Cardiac fibroblast (primary cell): ENCODE measurements around the gene ZNF331.

Experiments used
- DNase-seq, 2 donors: peaks; one replicate each; pipeline versions ENCODE4 v3.0.0 to v3.0.0-alpha.2; 2010; ENCODE audit warnings: low read depth in 2 of 2
- H3K4me3 ChIP-seq, 2 donors: replicated peaks in 1 of 2; 1 replicate in 1 of 2; 2 replicates in 1 of 2; pipeline ENCODE4 v1.5.1; 2011; ENCODE audit warnings: low read depth in 2 of 2, low read length in 2 of 2, mild to moderate bottlenecking in 2 of 2, moderate library complexity in 1 of 2
- CTCF ChIP-seq: IDR thresholded peaks from one replicate; pipeline ENCODE4 v1.5.1; 2011; ENCODE audit warnings: low read depth, mild to moderate bottlenecking, low read length, inconsistent platforms

Gene ZNF331

GRCh38 chr19:53538378-53539109, 599 bp downstream of the ZNF331 start:
- DNase-seq = no peak
- peak overlapping the region; percentile 76 to 78 for H3K4me3 ChIP-seq
- TF ChIP-seq CTCF = no peak

- TF ChIP-seq CTCF = no peak
- H3K4me3 ChIP-seq = no peak overlapping the region
- DNase-seq = no peak
Measured at GRCh38 chr19:53540091-53540490, 2.1 kb downstream of the ZNF331 start.

GRCh38 chr19:53541971-53542370, 4.0 kb downstream of the ZNF331 start:
- DNase-seq = no peak
- no peak overlapping the region for H3K4me3 ChIP-seq
- TF ChIP-seq CTCF = no peak

- H3K4me3 ChIP-seq = no peak overlapping the region
- peak; percentile 26 to 59 for DNase-seq
- TF ChIP-seq CTCF = no peak
Measured at GRCh38 chr19:53545271-53546065, 7.5 kb downstream of the ZNF331 start.

GRCh38 chr19:53546758-53547513, 9.0 kb downstream of the ZNF331 start:
- TF ChIP-seq CTCF = no peak
- H3K4me3 ChIP-seq = no peak overlapping the region
- DNase-seq = no peak

GRCh38 chr19:53549340-53549739, 11.4 kb downstream of the ZNF331 start:
- no peak overlapping the region for H3K4me3 ChIP-seq
- DNase-seq = peak; percentile 85 to 87

More at GRCh38 chr19:53549340-53549739, 11.4 kb downstream of the ZNF331 start:
- TF ChIP-seq CTCF = no peak
